ENCODE data around the gene TMEM213.

GRCh38 chr7:138878856-138879255 lies 81.1 kb downstream of the TMEM213 start:
- TF ChIP-seq, protein P1, sequence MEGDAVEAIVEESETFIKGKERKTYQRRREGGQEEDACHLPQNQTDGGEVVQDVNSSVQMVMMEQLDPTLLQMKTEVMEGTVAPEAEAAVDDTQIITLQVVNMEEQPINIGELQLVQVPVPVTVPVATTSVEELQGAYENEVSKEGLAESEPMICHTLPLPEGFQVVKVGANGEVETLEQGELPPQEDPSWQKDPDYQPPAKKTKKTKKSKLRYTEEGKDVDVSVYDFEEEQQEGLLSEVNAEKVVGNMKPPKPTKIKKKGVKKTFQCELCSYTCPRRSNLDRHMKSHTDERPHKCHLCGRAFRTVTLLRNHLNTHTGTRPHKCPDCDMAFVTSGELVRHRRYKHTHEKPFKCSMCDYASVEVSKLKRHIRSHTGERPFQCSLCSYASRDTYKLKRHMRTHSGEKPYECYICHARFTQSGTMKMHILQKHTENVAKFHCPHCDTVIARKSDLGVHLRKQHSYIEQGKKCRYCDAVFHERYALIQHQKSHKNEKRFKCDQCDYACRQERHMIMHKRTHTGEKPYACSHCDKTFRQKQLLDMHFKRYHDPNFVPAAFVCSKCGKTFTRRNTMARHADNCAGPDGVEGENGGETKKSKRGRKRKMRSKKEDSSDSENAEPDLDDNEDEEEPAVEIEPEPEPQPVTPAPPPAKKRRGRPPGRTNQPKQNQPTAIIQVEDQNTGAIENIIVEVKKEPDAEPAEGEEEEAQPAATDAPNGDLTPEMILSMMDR (IDR thresholded peaks at IDR 0.05) = no peak
- TF ChIP-seq AFF4 (CRISPR knock-in tag; IDR thresholded peaks at IDR 0.05; ENCODE audit: borderline replicate concordance) = no peak
- no peak for TF ChIP-seq ZNF425 (CRISPR knock-in tag; conservative IDR thresholded peaks at IDR 0.05)
- TF ChIP-seq JUN (CRISPR knock-in tag; IDR thresholded peaks at IDR 0.05) = no peak

Data from WTC11 (cell line).